GM21526 (cell line): Measurements from ENCODE around the gene MAGI2.
"Not testable (repeated sequence)": the region's sequence is repeated elsewhere in the genome, so short reads cannot be mapped to it uniquely, and the experiment has no call there.

Experiments used
- ATAC-seq: cut with Tn5 transposase; IDR thresholded peaks from one replicate; pipeline ENCODE4 v1.9.1; 2021; ENCODE audit warnings: moderate library complexity; ENCODE audit not compliant: unreplicated experiment, low FRiP score

The MAGI2 gene

DNA sequence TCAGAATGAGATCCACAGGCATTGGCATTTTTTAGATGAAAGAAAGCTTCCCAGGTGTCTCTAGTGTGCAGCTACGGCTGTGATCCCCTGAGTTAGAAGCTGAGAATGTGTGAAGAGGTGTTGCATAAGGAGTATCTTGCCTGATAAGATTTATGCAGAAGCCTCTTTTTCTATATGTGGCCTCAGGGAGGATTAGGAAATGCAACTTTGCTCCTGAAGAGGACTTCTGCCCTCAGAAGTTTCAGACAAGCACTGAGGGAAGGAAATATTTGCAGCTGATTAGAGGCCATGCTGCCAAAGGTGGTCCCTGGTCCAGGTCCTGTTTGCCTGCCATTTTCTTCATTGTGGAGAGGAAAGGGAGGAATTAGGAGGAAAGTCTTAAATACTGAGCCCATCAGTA, 1103.1 kb downstream of the MAGI2 start:
- ATAC-seq: no peak

DNA sequence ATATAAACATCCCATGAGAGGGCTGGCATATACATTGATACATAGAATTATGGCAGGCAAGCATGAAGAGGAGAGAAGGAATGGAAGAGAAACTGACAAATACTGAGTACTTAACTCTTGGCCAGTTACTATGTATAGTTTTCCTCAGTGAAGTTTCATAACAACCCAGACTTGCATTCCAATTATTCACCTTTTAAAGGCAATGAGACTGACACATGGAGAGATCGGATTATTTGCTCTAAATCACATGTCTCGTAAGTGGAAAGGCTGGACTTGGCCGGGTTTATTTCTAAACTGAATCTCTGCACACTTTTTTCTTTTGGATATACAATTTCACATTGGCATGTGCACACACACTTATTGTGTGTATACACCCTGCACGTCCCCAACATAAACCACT, 1106.6 kb downstream of the MAGI2 start:
- ATAC-seq: no peak

DNA sequence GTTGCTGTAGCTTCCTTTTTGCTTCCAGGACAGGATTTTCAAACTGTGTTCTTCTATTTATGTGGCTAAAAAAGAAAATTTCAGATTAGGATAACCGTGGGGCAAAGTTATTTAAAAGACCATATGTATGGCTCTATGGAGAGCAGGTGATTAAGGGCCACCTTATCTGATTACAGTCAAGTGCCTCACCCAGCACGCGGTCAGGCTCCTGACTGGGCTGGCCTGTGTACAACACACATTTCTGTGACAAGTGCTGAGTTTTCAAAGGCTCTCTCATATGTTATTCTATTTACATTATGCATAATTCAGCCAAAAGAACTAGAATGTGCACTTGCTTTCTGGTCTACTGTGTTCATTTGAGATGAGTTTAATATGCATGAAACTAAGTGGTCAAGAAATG, 1107.5 kb downstream of the MAGI2 start:
- ATAC-seq: no peak

DNA sequence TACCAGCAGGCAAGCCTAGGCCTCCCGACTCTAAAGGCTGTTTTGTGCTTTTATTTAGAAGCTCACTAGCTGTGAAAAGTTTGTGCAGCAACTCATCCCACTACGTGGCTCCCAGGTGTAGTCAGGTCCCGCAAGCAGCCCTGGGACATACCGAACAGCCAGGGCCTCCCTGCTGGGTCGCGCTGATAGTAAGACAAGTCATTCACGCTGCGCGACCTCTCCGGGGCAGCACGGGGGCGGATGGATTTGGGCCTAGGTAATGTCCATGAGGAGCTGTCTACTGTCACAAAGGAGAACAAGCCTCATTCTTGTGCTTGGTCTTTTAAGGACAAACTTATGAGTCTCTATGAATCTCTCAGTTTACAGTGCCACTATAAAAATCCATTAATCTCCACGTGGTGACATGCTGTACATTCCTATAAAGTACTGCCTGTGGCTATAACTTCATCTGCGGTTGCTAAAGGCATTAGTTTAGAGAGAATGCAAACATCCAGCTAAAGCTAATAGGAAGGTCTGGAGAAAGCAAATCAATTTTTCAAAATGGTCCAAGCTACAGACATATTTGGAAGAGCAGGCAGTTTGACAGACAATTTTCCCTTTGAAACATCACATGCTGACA, 1108.1 kb downstream of the MAGI2 start:
- ATAC-seq: no peak

DNA sequence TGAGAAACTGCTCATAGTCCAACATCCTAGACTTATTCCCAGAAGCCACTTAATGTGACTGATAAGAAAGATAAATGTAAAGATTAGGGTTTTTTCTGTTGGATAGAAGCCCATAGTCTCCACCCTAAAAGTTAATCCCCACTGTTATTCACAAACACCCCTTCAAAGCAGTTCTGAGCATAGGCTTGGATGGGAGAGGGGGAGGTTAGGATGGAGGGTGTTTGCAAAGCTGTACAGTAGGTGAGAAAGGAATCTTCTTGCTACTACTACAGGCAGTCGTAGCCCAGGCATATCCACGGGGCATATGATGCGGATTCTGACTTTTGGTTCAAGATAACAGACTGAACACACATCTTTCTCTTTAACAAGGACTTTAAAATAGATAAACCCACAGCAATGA, 1119.0 kb downstream of the MAGI2 start:
- no peak for ATAC-seq

DNA sequence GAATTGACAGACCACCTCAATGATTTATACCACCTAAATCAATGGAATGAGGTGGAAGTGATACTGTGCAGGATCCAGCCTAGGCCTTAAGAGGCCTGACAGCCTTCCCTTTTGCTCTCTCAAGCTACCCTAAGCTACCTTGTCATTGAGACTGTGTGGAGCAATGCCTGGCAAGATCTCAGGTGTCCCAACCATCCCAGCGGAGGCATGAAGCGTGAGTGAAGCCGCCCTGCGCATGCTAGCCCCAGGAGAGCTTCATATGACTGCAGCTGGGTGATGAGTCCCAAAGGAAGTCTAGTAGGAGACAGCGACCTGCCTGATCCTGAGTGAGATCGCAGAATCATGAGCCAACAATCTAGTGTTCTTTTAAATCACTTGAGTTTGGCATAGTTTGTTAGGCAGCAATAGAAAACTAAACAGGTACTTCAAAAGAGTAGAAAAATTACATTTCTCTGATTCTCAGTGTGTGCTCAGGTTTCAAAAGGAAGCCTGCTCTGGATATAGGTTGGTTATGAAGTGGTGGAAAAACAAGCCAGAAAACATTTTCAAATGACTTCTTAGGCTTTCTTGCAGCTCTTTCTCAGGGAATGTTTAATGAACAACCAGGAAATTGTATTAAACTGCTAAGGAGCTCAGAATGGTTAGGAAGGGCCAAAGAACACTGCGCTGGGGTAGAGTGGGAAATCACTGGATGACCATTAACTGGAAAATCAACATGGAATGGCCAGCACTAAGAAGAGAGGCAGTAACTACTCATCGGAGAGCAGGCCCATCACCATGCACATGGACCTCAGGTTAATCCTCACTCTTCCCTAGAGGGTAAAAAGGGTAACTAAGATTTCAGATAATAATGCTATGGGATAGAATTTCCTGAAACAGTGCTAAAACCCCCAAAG, 1119.7 kb downstream of the MAGI2 start:
- no peak for ATAC-seq

DNA sequence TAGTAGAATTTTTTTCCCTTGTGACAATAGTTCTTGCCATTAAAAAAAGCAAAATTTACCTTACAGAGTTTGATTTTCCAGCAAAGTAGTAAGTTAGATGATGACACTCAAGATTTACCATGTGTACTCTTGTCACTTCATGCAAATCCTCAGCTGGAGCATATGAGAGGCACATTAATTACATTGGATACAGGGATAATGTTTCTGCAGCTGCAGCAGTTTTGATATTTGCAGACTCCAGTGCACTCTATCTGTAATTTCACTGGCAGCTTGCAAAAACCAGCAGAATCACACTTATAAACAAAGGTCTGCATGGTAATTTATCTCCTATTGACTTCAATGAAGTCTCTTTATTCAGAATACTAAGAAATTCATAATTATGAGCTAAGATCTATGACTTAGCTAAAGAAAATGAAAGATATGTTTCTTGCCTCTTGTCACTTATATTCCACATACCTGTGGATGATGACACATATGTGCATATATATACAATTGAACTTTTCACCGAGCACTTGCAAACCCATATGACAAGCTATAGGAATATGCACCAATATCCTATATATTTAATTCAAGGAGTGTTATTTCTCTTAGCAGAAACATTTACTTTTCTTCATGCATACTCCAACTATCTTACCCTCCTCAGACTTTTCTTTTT, 1124.3 kb downstream of the MAGI2 start:
- ATAC-seq: no peak

DNA sequence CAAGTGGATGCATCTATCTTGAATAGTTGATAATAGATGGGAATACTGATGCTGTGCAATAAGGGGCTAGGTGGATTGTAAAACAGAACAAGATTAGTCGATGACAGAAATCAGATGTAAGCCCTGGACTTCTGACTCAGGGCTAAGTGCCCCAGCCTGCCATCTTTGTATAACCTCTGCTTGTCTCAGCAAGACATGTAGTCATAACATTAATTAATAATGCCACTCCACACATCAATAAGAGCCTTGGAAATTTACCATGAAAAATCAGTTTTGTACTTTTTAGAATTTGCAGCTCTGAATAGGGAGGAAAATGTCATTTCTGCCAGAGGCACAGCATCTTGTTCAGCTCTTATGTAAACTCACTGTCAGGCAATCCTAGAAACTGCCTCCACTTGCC, 1125.7 kb downstream of the MAGI2 start:
- ATAC-seq: no peak

DNA sequence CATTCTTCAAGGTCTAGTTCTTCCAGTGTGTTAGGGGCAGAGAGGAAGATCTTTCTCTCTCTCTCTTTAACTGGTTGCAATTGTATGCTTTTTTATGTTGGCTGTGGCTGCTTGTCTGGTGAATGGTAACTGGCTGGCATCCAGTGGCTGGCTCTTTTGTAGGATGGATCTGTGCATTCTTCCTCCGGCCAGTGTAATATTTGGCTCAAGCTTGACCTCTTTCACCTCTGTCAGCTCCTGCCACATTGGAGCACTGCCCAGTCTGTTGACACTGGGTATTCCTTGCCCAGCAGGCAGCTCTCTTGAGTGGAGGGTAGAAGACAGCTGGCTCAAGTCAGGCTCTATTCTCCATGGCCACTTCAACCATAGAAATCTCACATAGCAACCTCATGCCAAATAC, 1126.6 kb downstream of the MAGI2 start:
- ATAC-seq: no peak

DNA sequence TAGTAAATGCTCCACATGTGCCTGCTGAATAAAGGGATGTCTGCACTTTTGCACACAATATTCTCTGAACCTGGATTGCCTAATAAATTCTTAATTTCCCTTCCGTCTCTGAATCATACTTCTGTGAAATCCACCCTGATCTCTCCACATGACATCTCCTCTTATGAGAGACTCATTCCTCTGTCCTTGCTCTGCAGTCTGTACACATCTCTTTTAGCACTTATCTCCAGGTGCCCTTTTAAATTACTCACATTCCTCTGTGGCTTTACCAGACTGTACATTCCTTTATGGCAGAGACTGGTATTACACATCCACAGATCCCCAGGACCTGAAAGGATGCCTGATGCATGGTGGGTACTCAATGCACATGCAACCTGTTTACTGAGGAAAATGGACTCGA, 1127.3 kb downstream of the MAGI2 start:
- ATAC-seq: no peak

DNA sequence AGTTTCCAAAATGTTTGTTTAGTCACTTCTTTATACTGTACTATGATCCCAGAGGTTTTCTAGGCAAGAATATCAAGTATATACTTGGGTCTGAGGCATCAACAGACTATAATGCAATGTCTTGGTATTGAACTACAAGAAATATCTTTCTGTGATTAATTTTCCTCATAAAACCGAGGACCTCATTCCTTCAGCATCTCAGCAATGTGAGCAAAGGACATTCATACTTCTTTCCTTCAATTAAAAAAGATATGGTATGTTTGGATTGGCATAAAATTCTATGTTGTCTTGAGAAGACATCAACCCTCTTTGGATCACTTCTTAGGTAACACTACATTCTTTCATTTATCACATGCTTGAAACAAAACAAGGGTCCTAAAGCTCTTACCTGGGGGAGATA, 1130.3 kb downstream of the MAGI2 start:
- ATAC-seq: no peak

DNA sequence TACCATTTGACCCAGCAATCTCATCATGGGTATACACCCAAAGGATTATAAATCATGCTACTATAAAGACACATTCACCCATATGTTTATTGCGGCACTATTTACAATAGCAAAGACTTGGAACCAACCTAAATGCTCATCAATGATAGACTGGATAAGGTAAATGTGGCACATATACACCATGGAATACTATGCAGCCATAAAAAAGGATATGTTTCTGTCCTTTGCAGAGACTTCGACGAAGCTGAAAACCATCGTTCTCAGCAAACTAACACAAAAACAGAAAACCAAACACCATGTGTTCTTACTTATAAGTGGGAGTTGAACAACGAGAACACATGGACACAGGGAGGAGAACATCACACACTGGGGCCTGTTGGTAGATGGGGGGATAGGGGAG, 1131.2 kb downstream of the MAGI2 start:
- not testable (repeated sequence) for ATAC-seq

DNA sequence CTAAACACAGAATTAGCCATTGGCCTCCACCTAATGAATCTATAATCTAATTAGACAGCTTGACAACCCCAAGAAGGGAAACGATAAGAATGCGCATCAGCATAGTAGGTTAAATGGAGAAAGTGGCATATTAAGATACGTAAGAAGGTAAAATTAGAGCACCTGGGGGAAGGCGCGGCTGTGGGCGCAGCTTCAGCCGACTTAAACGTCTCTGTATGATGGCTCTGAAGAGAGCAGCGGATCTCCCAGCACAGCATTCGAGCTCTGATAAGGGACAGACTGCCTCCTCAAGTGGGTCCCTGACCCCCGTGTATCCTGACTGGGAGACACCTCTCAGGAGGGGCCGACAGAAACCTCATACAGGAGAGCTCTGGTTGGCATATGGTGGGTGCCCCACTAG, 1136.1 kb downstream of the MAGI2 start:
- no peak for ATAC-seq

DNA sequence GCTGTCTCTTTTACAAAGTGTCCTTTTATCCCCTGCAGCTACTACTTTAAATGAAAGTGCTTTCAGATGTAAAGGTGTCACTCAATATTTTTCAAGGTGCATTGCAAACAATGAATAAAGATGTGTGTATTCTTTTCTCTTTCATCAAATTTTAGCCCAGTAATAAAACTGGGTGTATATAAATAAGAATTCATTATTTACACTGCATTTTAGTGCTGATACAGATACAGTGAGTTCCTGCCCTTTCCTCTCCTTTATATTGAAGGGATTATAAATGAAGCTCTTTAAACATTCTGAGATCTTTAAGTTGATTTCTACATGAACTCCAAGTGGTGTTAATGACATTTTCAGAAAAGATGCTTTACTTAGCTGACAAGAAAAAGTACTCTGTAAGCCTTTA, 1137.4 kb downstream of the MAGI2 start:
- no peak for ATAC-seq

DNA sequence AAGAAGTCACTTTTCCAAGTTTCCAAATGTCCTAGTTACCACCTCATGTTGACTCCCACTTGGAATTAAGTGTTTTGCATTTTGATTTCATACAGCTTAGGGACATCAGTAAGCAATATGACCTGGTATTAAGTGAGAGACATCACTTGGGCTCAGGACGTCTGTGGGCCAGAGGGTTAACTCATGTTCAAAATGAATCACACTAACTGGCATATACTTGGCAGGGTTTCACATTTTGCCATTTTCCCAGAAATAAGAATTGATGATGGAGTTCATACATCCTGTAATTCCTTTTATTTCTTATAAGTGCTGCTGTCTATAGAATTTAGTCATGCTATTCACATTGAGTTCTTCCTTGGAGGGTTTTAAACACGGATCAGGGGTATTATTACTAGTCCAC, 1138.3 kb downstream of the MAGI2 start:
- ATAC-seq: no peak

DNA sequence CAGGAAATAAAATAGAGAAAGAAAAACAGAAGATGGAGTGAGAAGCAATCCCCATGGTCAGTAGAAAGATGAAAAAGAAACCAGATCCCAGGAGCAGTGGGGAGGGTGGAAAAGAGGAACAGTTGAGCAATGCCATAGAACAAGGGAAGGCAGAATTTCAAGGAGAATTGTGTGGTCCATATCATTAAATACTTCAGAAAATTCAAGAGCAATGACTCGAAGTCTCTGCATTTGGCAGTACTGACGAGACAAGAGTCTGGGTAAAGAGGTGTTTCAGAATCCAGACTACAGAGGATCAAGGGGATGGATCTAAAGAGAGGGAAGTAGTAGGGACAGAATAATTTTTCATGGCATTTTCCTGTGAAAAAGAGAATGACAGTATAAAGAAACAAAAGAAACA, 1142.3 kb downstream of the MAGI2 start:
- no peak for ATAC-seq

DNA sequence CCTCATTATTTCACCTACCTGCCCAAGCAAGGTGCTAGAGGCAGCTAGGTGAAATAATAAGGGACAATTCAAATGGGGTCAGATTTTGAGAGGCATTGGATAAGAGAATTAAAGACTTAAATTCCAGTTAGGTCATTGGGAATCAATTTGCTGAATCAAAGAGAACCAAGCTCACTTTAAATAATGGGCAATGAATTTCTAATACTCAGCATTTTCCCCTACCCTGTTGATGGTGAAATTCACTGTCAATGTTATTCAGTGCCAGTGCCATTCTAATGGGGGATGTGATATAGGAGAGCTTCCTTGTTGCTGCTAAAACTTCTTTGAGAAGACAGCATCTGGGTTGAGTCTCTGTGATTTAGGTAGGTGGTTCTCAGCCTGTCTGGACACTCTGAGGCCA, 1145.6 kb downstream of the MAGI2 start:
- ATAC-seq: no peak

DNA sequence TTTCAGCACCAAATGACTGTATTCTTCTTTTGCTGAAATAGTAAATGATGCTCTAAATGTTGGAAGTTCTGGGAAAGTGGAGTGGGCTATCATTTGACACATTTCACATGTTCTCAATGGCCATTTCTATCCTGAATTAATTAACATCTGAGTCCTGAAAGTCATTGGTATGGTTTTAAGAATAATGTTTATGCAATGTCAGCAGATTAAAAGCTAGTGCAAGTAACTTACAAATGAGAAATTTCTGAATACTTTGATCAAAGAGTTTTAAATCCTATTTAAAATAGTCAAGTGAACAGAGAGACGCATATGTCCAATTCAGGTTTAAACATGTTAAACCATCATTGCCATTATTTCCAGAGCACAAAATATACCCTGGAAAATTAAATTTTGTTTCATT, 1146.8 kb downstream of the MAGI2 start:
- no peak for ATAC-seq

DNA sequence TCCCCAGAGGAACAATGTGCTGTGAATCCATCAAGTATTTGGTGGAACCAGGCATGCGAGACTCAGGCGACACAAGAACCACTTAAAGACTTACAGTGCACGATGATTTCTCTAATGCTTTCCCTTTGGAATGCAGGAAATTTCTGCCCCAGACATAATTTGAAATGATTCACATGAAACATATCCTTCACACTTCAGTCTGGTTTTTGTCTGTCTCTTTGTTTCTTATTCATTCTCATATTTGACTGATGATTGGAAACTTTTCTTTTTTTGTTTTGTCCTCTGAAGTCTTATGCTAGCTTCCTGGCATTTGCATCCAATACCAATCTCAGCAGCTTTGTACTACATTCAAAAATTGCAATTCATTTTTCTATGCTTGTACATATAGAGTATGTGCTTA, 1152.1 kb downstream of the MAGI2 start:
- no peak for ATAC-seq

DNA sequence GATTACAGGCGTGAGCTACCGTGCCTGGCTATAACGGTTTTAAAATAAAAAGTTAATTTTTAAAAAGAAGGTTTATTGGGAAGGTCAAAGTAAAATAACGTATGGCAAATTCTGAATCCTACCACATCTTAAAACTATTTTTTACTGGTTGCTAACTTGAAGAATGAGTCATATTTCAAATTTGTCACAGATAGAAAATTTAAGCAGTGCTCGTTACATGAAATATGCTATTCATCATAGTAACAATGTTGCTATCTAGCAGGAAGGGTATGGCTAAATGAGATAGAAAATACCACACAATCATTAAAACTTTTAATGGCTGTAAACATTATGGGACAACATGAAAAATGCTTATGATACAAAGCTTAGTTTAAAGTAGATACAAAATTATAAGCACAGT, 1154.4 kb downstream of the MAGI2 start:
- no peak for ATAC-seq

DNA sequence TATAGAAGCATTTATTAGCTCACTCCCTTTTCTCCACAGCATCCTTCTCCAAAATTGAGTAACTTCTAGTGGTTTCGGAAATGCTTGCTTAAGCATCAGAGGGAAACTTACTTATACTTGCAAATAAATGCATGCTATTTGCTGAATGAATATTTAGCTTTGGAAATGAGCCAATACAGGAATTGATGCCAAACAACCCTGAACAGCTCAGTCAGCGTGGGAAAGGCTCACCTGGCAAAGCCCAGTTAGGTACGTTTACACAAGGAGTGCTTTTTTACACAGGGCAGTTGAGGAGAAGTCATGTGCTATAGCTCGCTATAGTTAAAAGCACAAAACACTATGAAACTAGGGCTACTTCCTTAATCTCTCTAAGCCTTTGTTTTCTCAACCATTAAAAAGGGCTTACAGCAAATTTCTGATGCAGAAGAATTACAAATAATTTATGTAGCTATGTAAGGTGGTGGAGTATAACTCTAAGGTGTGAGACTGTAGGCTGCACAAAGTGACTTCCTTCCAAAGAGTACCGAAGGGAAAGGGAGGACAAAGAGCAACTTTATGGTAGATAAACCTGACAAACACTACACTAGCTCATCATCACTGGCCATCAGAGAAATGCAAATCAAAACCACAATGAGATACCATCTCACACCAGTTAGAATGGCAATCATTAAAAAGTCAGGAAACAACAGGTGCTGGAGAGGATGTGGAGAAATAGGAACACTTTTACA, 1156.7 kb downstream of the MAGI2 start:
- ATAC-seq: no peak
